ENCODE data around the gene CELA2B. TPM values are rescaled to one million over a fixed set of nuclear protein-coding genes. Genes with fewer than 3 reads are reported as not detected.
"Not testable (repeated sequence)": the region's sequence is repeated elsewhere in the genome, so short reads cannot be mapped to it uniquely, and the experiment has no call there.

CELA2B gene
- total RNA-seq, 4 donors from 2014 or later, result not detected

DNA sequence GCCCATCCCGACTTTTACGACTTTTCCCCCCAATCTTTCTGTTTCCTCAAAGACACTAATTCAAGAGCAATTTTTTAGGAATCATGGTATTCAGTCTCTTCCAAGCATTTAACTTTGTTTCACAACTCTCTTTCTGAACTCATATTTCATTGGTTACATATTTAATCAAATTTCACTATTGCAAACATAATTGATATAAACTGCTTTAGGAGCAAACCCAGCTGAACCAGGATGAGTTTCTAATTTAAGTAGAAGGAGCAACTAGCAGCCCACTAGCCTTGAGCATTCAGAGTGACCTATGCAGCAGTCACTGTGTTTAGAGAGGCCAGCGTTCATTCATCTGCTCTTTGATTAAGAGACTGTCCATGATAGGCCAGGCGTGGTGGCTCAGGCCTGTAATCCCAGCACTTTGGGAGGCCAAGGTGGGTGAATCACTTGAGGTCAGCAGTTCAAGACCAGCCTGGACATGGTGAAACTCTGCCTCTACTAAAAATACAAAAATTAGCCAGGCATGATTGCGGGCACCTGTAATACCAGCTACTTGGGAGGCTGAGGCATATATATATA is 1.8 kb downstream of the CELA2B start:
- Histone ChIP-seq H3K27me3 (no peaks in the 10 kb centered on the region), H3K27ac (no peak overlapping the region), H3K4me3 (no peak overlapping the region), H3K4me1 (no peaks in the 10 kb centered on the region), H3K9me3 (no peaks in the 10 kb centered on the region), H3K36me3 (no peaks in the 10 kb centered on the region)
- 92% methylated on average over 5 of the region's 5 CpGs for WGBS
- DNase-seq (ENCODE audit: low spot score in 2 of 2), result no peak
- TF ChIP-seq, protein P1, sequence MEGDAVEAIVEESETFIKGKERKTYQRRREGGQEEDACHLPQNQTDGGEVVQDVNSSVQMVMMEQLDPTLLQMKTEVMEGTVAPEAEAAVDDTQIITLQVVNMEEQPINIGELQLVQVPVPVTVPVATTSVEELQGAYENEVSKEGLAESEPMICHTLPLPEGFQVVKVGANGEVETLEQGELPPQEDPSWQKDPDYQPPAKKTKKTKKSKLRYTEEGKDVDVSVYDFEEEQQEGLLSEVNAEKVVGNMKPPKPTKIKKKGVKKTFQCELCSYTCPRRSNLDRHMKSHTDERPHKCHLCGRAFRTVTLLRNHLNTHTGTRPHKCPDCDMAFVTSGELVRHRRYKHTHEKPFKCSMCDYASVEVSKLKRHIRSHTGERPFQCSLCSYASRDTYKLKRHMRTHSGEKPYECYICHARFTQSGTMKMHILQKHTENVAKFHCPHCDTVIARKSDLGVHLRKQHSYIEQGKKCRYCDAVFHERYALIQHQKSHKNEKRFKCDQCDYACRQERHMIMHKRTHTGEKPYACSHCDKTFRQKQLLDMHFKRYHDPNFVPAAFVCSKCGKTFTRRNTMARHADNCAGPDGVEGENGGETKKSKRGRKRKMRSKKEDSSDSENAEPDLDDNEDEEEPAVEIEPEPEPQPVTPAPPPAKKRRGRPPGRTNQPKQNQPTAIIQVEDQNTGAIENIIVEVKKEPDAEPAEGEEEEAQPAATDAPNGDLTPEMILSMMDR (IDR thresholded peaks at IDR 0.05), result no peak
- no peak for TF ChIP-seq POLR2AphosphoS5 (IDR thresholded peaks at IDR 0.05)
- no peak for TF ChIP-seq EP300 (IDR thresholded peaks at IDR 0.05)
- TF ChIP-seq POLR2A (IDR thresholded peaks at IDR 0.05), result no peak

DNA sequence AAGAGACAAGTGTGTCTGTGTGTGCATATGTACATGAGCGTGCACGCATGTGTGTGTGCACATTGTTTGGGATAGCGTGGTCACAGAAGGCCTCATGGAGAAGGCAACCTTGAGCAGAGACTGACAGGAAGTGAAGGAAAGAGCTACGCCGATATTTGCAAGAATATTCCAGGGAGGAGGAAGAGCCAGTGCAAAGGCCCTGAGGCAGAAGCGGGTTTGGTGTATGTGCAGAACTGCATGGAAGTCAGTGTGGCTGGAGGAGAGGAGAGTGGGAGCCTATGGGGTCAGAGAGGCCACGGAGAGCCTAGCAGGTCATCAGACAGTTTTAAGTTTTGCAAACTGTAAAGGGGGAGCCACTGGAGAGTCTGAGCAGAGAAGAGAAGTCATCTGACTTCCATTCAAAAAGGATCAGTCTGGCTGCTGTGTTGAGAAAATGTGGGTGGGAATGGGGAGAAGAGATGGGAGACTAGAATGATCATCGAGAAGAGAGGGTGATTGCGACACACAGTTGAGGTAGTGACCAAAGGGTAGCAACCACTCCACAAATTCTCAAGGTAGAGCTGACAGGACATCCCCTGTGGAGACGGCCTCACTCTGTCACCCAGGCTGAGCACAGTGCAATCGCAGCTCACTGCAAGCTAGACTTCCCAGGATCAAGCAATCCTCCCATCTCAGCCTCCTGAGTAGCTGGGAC is 3.9 kb downstream of the CELA2B start:
- Histone ChIP-seq H3K4me1 (no peaks in the 10 kb centered on the region), H3K36me3 (no peaks in the 10 kb centered on the region), H3K27ac (no peak overlapping the region), H3K27me3 (no peaks in the 10 kb centered on the region), H3K9me3 (no peaks in the 10 kb centered on the region), H3K4me3 (no peak overlapping the region)
- TF ChIP-seq EP300 (IDR thresholded peaks at IDR 0.05), result no peak
- TF ChIP-seq, protein P1 (IDR thresholded peaks at IDR 0.05), result no peak
- no peak for TF ChIP-seq POLR2A (IDR thresholded peaks at IDR 0.05)
- no peak for TF ChIP-seq POLR2AphosphoS5 (IDR thresholded peaks at IDR 0.05)
- 92% methylated on average over 11 of the region's 11 CpGs for WGBS
- no peak for DNase-seq (ENCODE audit: low spot score in 2 of 2)

DNA sequence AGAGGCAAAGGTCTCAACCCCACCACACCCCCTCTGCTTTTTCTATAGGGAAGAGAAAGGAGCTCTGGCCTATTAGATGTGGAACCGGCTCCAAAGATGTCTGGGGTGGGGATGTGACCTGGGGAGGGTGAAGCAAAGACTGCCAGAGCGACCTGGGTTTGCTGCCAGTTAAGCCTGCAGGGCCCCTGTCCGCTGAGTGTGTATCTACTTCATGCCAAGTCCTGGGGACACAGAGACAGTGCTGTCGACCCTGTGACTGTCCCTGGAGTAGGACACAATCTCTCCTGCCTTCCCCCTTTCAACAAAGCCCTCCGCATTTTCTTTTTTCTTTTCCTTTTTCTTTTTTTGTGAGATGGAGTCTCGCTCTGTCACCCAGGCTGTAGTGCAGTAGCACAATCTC is 6.6 kb downstream of the CELA2B start:
- WGBS, result 87% methylated on average over 6 of the region's 6 CpGs
- not testable (repeated sequence) for H3K27me3 ChIP-seq; H3K4me3 ChIP-seq; H3K36me3 ChIP-seq; DNase-seq (ENCODE audit: low spot score in 2 of 2); H3K4me1 ChIP-seq; H3K27ac ChIP-seq; H3K9me3 ChIP-seq

DNA sequence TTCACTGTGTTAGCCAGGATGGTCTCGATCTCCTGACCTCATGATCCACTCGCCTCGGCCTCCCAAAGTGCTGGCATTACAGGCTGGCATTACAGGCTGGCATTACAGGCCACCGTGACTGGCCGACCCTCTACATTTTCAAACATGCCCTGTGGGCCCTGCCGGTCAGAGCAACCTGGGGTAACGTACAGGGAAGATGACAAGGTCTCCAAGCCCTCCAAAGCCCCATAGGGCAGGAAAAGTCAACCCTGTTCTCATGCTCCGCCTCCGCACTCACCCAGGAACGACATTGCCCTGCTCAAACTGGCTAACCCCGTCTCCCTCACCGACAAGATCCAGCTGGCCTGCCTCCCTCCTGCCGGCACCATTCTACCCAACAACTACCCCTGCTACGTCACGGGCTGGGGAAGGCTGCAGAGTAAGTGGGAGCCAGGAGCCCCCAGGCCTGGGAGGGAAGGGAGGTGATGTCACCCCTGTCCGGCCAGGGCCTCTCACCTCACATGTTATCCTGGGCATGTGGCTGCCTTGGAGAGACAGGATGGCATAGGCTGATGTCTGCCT is 7.2 kb downstream of the CELA2B start:
- H3K4me3 ChIP-seq, H3K36me3 ChIP-seq: not testable (repeated sequence)
- WGBS, result 66% methylated on average over 16 of the region's 16 CpGs

DNA sequence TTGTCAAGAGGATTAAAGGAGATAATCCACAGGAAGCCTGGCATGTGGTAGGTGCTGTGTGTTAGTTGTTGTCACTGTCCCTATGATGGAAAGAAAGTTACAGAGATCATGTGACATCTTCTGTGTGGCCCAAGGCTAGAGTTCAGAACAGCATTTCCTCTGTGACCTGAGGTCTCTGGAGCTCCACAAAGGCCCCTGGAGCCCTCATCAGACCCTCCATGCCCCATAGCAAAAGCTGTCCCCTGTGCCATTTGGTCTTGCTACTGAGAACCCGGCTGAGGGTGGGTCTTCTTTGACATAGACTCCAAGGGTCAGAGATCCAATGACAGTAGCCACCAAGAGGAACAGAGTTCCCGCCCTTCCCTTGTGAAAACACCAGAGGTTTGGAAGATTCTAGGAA is 8.1 kb downstream of the CELA2B start:
- no peak overlapping the region for H3K4me3 ChIP-seq
- H3K27ac ChIP-seq, result no peak overlapping the region
- no peaks in the 10 kb centered on the region for H3K27me3 ChIP-seq
- TF ChIP-seq, protein P1 (IDR thresholded peaks at IDR 0.05), result no peak
- TF ChIP-seq POLR2AphosphoS5 (IDR thresholded peaks at IDR 0.05) (no peak), EP300 (IDR thresholded peaks at IDR 0.05) (no peak), POLR2A (IDR thresholded peaks at IDR 0.05) (no peak)
- WGBS, result 88% methylated on average over 2 of the region's 2 CpGs
- DNase-seq (ENCODE audit: low spot score in 2 of 2), result no peak
- no peaks in the 10 kb centered on the region for H3K4me1 ChIP-seq
- no peaks in the 10 kb centered on the region for H3K36me3 ChIP-seq
- no peaks in the 10 kb centered on the region for H3K9me3 ChIP-seq

More for the DNA sequence above, 7.2 kb downstream of the CELA2B start:
- H3K27ac ChIP-seq; DNase-seq (ENCODE audit: low spot score in 2 of 2); H3K4me1 ChIP-seq; H3K9me3 ChIP-seq; H3K27me3 ChIP-seq: not testable (repeated sequence)

DNA sequence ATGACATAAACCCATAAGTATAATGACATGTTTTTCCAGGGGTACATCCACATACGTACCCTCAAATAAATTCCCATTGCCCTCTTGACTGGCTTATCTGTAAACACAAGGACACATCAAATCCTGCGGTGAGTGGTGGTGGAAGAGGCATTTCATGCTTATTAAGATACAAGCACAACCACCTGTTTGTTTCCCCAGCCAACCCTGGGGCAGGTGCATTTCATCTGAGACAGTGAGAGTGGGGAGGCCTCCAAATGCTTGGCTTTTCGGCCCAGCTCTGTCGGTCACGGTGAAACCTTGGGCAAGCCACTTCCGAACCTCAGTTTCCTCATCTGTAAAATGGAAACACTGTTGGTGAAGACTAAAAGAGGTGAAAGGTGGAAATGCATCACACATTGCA is 8.5 kb downstream of the CELA2B start:
- not testable (repeated sequence) for H3K27ac ChIP-seq; H3K9me3 ChIP-seq; H3K4me1 ChIP-seq; H3K27me3 ChIP-seq; H3K36me3 ChIP-seq; H3K4me3 ChIP-seq; DNase-seq (ENCODE audit: low spot score in 2 of 2)
- WGBS, result 94% methylated on average over 6 of the region's 6 CpGs
